HG03066 (cell line): ENCODE data around the gene PRICKLE1.
"Not testable (repeated sequence)": the region's sequence is repeated elsewhere in the genome, so short reads cannot be mapped to it uniquely, and the experiment has no call there.

ENCODE experiments used
- ATAC-seq: cut with Tn5 transposase; IDR thresholded peaks from one replicate; pipeline ENCODE4 v1.9.1; 2021; ENCODE audit warnings: low read depth; ENCODE audit not compliant: unreplicated experiment

PRICKLE1 gene

DNA sequence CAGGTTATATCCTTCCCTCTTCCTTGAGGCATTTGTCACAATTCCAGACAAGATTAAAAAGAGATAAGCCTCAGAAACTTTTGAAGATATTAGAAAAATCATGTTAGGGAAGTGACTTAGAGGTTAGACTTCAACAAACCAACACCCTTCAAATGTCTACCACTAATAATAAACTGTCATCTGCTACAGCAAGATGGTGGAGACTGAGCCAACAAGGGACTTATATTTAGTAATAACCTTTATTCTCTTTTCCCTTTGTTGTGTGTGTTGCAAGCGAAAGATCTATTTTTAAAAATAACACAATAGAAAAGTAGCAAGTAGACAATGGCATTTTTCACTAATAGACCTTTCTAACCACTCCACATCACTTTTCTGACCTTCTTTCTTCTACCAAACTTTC is 28.6 kb downstream of the PRICKLE1 start:
- no peak for ATAC-seq

- ATAC-seq, result no peak
Measured at GRCh38 chr12:42557586-42558172, 31.9 kb downstream of the PRICKLE1 start.

GRCh38 chr12:42556917-42557316 is 32.6 kb downstream of the PRICKLE1 start:
- ATAC-seq, result no peak

- ATAC-seq, result no peak
Measured at GRCh38 chr12:42552822-42553221, 36.7 kb downstream of the PRICKLE1 start.

GRCh38 chr12:42550800-42551199 is 38.7 kb downstream of the PRICKLE1 start:
- ATAC-seq, result no peak

DNA sequence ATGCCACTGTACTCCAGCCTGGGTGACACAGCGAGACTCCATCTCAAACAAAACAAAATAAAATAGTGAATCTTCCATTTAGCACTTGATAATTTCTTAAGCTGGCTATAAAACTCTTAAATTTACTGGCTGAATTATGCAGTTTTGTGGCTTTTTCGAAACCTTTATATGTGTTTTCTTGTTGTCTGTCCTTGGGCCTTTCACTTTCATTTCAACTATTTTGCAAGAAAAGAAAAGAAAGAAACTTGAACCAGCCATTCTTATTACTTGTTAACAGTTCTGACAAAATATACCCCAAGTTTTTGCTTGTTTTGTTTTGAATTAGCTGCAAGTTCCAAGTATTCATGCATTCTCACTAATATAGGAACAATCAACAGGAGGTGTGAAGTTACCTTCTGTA is 42.8 kb downstream of the PRICKLE1 start:
- no peak for ATAC-seq

DNA sequence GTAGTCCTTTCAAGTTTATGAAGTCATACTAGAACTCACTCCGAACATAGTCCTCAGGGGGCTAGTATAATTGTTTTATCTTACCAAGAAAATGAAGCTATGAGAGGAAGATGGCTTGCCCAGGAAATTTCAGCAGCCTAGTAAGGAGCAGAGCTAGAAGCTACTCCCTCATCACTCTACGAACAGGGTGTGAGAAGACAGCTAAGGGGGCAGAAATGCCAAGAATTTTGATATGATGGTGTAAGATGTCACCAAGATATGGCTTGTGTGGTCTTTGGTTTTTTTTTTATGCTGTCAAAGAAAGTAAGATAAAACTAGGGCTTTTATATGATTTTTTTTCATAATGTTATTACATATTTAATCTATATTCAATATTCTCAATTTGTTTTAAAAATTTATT is 47.6 kb downstream of the PRICKLE1 start:
- no peak for ATAC-seq

- not testable (repeated sequence) for ATAC-seq
Measured at GRCh38 chr12:42541308-42541707, 48.2 kb downstream of the PRICKLE1 start.

DNA sequence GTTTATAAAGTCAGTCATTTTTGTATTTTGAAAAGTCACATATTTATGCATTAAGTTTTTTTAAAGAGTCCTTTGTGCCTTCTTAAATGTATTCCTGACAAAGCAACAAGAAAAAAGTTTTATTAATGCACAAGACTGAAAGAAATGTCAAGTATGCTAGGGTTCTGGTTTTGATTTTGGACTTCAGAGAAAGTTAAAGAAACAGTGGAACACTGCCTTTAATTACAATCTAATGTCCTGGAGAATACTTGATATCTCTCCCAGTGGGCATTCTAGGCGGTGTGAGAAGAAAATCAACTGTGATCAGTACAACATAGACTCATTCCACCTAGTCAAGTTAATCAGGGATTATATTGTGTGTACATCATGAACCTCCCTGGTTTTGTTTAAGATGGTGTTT is 49.9 kb downstream of the PRICKLE1 start:
- ATAC-seq, result no peak

DNA sequence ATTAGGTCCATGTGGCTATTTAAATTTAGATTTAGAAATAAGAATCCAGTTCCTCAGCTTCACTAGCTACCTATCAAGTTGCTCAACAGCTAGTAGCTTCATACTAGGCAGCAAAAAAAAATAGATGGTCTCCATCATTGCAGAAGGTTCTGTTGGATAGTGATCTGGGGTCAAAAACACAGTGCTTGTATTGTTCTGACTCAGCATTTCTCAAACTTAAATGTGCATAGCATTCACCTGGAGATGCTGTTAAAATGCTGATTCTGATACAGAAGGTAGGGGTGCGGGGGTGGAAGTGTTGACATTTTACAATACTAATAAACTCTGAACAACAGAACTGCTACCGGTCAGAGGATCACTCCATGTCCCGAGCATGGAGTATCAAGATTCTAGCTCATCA is 51.3 kb downstream of the PRICKLE1 start:
- ATAC-seq, result no peak

DNA sequence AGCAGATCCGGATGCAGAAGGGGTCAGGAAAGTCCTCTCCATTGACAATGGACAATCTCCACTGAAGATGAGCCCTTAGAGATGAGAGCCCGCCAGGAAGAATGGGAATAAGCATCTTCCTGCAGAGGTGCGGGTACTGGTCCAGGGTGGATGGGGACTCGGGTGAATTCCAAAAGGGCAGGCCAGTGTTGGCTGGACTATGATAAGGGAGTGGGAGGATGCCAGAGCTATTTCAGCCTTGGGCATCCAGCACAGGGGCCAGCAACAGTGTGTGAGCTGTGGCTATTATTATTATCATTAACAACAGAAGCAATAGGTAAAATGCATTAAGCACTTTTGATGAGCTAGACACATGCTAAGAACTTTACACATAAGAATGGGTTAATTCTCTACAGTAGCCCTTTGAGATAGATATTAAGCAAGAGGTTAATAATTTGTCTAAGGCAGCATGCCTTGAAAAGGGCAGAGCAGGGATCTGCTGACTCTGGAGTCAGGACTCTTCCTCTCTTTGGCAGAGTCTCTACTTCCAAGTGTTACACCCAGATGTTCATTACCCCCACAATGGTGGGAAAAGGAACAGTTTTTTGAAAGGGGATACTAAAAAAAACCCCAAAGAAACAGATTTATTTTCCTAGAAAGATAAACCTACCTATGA is 55.2 kb downstream of the PRICKLE1 start:
- ATAC-seq, result no peak

- no peak for ATAC-seq
Measured at GRCh38 chr12:42530284-42530683, 59.3 kb downstream of the PRICKLE1 start.

DNA sequence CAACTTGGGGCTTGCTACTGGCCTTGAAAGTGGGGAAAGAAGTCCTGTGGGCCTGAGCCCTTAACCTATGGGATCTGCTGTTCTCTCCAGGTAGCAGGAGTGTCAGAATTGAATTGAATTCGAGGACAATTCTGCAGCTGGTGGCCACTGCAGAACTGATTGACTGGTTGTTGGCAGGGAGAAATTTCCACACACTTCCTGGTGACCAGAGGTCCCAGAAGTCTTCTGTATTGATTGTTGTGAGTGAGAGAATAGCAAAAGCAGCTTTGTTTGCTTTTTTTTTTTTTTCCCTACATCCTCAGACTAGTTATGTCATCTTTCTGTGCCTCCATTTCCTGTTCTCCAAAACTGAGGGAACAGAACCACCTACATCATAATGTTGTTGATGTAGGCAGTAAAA is 64.1 kb downstream of the PRICKLE1 start:
- no peak for ATAC-seq

GRCh38 chr12:42524716-42525115 is 64.8 kb downstream of the PRICKLE1 start:
- ATAC-seq, result no peak

DNA sequence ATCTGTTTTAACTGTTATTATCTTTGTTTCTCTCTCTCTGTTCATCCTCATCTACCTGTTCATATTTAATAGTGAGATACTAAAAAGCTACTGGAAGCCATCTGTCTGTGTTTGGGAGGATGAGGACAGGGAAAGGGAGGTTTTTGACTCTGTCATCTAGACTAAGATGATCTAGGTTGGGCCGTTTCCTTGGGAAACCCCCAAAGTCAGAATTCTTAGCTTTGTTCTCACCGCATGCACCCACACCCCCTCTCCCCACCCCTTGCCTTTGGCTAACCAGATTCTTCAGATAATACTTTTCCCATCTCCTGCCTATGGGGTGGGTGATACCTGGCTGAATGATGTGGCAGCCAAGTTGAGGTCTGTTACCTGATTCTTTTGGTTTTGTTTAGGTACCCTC is 73.0 kb downstream of the PRICKLE1 start:
- ATAC-seq, result no peak

- ATAC-seq, result no peak
Measured at GRCh38 chr12:42511656-42512055, 77.9 kb downstream of the PRICKLE1 start.

DNA sequence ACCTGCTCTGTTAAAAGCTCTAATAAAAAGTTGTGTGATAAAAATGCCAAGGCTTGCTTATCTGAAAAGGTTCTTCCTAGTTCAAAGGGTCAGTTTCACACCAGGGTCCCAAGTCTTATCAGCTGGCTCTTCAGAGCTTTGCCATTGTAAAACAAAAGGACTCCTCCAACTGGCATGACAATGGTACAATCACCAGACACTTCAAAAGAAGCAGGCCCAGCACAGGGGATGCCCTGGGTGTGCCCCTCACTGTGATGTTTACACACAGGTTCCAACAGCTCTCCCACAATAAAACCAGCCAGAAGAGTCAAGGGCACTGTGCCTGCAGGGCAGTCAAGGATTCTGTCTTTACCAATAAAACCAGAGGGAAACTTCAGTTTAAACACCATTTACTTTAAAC is 78.7 kb downstream of the PRICKLE1 start:
- ATAC-seq, result no peak

GRCh38 chr12:42508913-42509460 is 80.6 kb downstream of the PRICKLE1 start:
- no peak for ATAC-seq

DNA sequence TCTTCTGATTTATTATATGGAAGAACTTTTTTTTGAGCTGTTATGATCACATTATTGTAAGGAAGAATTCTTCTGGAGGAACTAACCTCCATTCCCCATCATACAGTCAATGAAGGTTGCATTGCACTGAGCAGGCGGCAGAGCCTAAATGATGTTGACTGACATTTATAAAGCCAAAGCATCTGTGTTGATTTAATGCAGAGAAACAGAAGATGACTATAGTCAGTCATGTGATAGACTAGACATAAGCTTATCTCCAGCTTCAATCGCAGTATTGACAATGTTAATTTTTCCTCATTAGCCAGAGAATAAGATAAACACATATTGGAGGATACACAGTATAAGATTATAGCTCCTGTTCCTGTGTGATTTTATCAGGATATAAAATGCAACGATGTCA is 82.0 kb downstream of the PRICKLE1 start:
- ATAC-seq, result no peak

- no peak for ATAC-seq
Measured at GRCh38 chr12:42507081-42507480, 82.5 kb downstream of the PRICKLE1 start.

DNA sequence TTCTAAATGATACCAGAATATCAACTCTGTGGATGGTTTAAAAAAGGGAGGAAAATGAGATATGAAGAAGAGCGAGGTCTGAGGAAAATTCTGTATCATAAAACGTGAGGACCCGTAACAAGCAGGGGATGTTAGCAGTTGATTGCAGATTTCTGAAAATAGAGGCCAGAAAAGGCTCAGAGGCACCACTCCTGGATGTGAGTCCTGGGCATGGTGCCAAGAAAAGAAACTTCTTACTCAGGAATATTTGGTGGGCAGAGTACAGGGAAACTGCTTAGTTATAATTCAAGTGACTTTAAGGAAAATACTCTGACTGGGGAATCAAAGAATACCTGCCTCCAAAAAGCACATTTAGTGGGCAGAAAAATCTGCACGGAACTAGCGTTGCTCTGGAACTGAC is 85.5 kb downstream of the PRICKLE1 start:
- no peak for ATAC-seq

GRCh38 chr12:42502682-42503081 is 86.9 kb downstream of the PRICKLE1 start:
- ATAC-seq, result no peak
